Measurements from ENCODE around the gene NR6A1.

NR6A1 gene

DNA sequence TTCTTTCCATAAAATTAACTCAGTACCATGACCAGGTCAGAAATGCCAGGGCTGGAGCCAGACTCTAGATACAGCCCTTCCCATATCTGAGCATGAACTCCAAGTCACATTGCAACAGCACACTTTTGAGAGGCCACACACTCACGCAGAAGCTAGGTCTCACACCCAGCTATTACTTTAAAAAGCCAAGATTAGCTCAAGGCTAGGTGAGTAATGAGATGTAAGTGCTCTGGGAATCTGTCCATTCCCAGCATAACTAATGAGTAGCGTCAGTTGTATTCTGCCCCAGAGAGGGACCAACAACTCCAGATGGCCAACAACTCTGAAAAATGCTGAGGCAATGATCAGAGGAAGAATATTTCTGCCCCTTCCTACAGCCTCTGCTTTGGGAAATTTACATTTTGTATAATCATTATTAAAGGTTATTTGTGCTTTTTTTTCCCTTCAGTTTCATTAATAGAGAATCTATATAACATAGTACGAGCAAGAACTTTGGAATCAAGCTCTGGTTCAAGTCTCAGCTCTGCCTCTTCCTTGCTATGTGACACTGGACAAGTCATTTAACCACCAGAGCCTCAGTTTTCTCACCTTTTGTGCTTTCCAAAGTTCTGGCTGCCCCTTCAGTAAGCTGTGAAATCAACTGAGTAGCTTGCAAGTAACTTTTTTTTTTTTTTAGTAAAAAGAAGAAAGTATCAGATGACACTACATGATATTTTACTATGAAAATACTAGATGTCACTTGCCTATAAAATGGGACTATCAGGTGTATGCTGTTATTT lies 118.3 kb downstream of the NR6A1 start:
- no peak overlapping the region for H3K4me3 ChIP-seq (ENCODE audit: low read length)
- TF ChIP-seq ZNF274 (IDR thresholded peaks at IDR 0.05; ENCODE audit: low read depth, low read length): no peak

GRCh38 chr9:124652203-124652602 lies 118.9 kb downstream of the NR6A1 start:
- no peak for TF ChIP-seq ZNF274 (IDR thresholded peaks at IDR 0.05; ENCODE audit: low read depth, low read length)
- no peak overlapping the region for H3K4me3 ChIP-seq (ENCODE audit: low read length)

- H3K4me3 ChIP-seq (ENCODE audit: low read length): no peak overlapping the region
- TF ChIP-seq ZNF274 (IDR thresholded peaks at IDR 0.05; ENCODE audit: low read depth, low read length): no peak
Measured at GRCh38 chr9:124645274-124645673, 125.8 kb downstream of the NR6A1 start.

DNA sequence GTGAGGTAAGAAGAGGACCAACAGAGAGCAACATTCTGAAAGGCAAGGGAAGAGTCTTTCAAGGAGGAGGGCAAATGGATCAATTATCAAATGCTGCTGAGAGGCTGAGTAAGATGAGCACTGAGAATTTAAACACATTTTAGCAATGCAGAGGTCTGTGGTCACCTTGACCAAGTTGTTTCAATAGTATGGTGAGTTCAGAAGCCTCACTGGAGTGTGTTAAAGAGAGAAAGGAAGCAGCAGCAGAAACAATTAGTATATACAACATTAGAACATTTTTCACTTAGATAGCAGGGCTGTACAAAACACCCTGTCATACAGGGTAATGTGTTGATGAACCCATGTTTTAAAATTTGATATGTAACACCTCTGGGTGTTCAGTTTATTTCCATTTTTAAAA lies 131.5 kb downstream of the NR6A1 start:
- no peak overlapping the region for H3K4me3 ChIP-seq (ENCODE audit: low read length)
- TF ChIP-seq ZNF274 (IDR thresholded peaks at IDR 0.05; ENCODE audit: low read depth, low read length): no peak

GRCh38 chr9:124635285-124635684 lies 135.8 kb downstream of the NR6A1 start:
- no peak overlapping the region for H3K4me3 ChIP-seq (ENCODE audit: low read length)
- no peak for TF ChIP-seq ZNF274 (IDR thresholded peaks at IDR 0.05; ENCODE audit: low read depth, low read length)

- TF ChIP-seq ZNF274 (IDR thresholded peaks at IDR 0.05; ENCODE audit: low read depth, low read length): no peak
Measured at GRCh38 chr9:124632077-124632621, 139.0 kb downstream of the NR6A1 start.

DNA sequence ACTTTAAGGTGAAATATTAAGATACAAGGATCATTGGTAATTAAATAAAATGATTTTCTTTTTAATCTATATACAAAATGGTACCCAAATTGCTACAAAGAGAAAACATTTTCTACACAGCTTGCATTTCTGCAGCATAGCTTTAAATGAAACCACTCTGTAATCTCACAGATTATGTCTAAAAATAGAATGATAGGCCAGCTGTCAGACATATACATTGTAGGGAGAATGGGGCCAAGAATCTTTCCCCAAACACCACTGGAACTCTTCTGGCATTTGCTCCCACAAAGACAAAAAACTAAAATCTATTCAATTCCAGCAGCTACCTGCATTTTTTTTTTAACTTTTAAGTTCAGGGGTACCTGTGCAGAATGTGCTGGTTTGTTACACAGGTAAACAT lies 139.8 kb downstream of the NR6A1 start:
- no peak for TF ChIP-seq ZNF274 (IDR thresholded peaks at IDR 0.05; ENCODE audit: low read depth, low read length)
- no peak overlapping the region for H3K4me3 ChIP-seq (ENCODE audit: low read length)

More at GRCh38 chr9:124632077-124632621, 139.0 kb downstream of the NR6A1 start:
- H3K4me3 ChIP-seq (ENCODE audit: low read length): no peak overlapping the region

DNA sequence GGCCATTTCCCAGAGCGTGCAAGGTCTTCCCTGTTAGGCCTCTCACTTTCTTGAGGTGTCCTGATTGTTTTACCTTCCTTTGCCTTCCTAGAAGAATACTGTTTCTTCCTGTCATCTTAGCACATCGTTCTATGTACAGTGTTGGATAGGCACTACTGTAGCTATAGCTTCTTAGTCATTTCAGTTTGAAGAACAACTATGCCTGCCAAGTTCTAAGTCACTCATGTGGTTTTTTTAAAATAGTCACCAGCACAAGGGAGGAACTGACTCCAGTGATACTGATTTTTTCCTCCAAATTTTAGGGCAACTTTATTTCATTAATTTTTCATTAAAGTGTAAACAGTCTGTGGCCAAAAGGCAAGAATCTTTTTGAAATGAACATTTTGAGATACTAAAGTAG lies 141.5 kb downstream of the NR6A1 start:
- H3K4me3 ChIP-seq (ENCODE audit: low read length): no peak overlapping the region
- TF ChIP-seq ZNF274 (IDR thresholded peaks at IDR 0.05; ENCODE audit: low read depth, low read length): no peak

DNA sequence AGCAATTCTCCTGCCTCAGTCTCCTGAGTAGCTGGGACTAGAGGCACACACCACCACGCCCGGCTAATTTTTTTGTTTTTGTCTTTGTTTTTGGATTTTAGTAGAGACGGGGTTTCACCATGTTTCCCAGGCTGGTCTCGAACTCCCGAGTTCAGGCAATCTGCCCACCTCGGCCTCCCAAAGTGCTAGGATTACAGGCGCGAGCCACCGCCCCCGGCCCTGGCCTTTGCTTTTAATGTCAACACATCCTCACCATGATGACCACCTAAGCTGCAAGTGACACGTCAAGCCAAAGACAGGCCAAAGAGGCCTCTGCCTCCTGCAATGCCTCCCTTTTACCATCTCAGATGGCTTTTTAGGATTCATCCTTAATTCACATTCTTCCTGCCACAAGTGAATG lies 142.4 kb downstream of the NR6A1 start:
- TF ChIP-seq ZNF274 (IDR thresholded peaks at IDR 0.05; ENCODE audit: low read depth, low read length): no peak
- no peak overlapping the region for H3K4me3 ChIP-seq (ENCODE audit: low read length)

DNA sequence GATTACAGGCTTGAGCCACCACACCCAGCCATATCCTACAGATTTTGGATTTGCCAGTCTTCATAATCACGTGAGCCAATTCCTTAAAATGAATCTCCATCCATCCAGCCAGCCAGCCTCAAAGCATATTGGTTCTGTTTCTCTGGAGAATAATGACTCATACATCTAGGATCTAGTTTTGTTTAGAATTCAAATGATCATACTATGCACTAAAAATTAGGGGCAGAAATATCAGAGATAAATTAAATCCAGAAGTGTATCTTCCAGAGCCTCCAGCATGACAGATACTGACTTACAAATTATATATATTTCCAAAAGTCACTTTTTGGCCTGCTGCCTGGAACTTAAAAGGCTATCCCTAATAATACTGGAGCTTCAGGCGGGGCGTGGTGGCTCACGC lies 144.8 kb downstream of the NR6A1 start:
- no peak overlapping the region for H3K4me3 ChIP-seq (ENCODE audit: low read length)
- no peak for TF ChIP-seq ZNF274 (IDR thresholded peaks at IDR 0.05; ENCODE audit: low read depth, low read length)

DNA sequence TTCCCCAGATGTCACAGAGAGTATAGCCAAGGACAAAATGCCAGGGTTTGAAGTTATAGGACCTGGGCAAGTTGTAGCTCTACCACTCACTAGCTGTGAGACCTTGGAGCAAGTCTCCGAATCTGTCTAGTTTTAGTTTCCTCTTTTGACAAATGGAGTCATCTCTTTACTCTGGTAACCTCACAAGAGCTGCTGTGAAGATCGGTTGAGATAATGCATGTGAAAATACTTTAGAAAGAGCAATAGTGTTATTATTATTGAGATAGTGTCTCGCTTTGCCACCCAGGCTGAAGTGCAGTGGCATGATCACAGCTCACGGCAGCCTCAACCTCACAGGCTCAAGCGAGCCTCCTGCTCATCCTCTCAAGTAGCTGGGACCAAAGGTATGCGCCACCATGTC lies 146.0 kb downstream of the NR6A1 start:
- no peak for TF ChIP-seq ZNF274 (IDR thresholded peaks at IDR 0.05; ENCODE audit: low read depth, low read length)
- no peak overlapping the region for H3K4me3 ChIP-seq (ENCODE audit: low read length)

GRCh38 chr9:124624735-124624992 lies 146.4 kb downstream of the NR6A1 start:
- no peak for TF ChIP-seq ZNF274 (IDR thresholded peaks at IDR 0.05; ENCODE audit: low read depth, low read length)
- H3K4me3 ChIP-seq (ENCODE audit: low read length): no peak overlapping the region

- TF ChIP-seq ZNF274 (IDR thresholded peaks at IDR 0.05; ENCODE audit: low read depth, low read length): no peak
- no peak overlapping the region for H3K4me3 ChIP-seq (ENCODE audit: low read length)
Measured at GRCh38 chr9:124623966-124624734, 147.0 kb downstream of the NR6A1 start.

DNA sequence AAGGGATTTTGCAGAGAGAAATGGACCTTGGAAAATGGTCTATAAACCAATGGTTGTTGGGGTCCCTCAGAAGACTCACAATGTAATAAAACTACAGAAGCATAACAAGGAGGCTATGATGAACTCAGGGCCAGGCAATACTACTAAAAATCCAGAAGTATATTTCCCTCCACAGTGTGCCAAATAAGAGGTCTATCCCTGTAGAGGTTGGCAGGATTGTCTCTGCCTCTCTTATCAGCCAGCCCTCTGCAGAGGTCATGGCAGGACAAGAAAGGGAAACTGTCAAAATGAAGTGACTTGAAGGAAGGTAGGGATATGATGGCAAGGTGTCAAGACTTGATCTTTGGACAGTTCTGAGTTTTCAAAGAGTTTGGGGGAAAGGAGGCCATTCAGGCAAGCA lies 148.2 kb downstream of the NR6A1 start:
- no peak for TF ChIP-seq ZNF274 (IDR thresholded peaks at IDR 0.05; ENCODE audit: low read depth, low read length)
- no peak overlapping the region for H3K4me3 ChIP-seq (ENCODE audit: low read length)

Data from GM08714 (cell line).